ENCODE data around the gene RBM23. TPM values are rescaled to one million over a fixed set of nuclear protein-coding genes. Genes with fewer than 3 reads are reported as not detected.

Gene RBM23
- total and polyA plus RNA-seq, 9 of the 15 experiments (the other 6 are each of a cell fraction or from before 2014, with no cell fraction given) = 46.0 to 102 (median 58.5) TPM

GRCh38 chr14:22886500-22887259 lies 32.3 kb downstream of the RBM23 start (continued):
- TF ChIP-seq FOXO4 (CRISPR knock-in tag; IDR thresholded peaks at IDR 0.05) (no peak), ZNF146 (CRISPR knock-in tag; IDR thresholded peaks at IDR 0.05; ENCODE audit: unreplicated experiment) (no peak), TAF7 (tag; IDR thresholded peaks at IDR 0.05) (no peak; the same call in 1 of the 2 replicates), NFIC (IDR thresholded peaks at IDR 0.05) (peak; percentile 61), USF1 (CRISPR knock-in tag; IDR thresholded peaks at IDR 0.05) (no peak), RUNX1 (IDR thresholded peaks at IDR 0.05; ENCODE audit: low read depth) (no peak), MTA3 (IDR thresholded peaks at IDR 0.05; ENCODE audit: borderline replicate concordance) (peak; percentile 65; the same call in 1 of the 2 replicates), MIER1 (IDR thresholded peaks at IDR 0.05; ENCODE audit: low read depth) (no peak), RFX1 (IDR thresholded peaks at IDR 0.05) (peak; percentile 97), ELF4 (CRISPR knock-in tag; IDR thresholded peaks at IDR 0.05) (no peak), TCF7 (IDR thresholded peaks at IDR 0.05; ENCODE audit: borderline replicate concordance) (no peak), MNT (conservative IDR thresholded peaks at IDR 0.05) (peak; percentile 45 to 64; a peak in 3 of 4 replicates), SRSF9 (IDR thresholded peaks at IDR 0.05; ENCODE audit: borderline replicate concordance, low read depth, low read length) (no peak), CHCHD3 (CRISPR knock-in tag; IDR thresholded peaks at IDR 0.05) (no peak; the same call in 1 of the 2 replicates), XRCC5 (IDR thresholded peaks at IDR 0.05; ENCODE audit: low read depth, low read length) (peak; percentile 27; the same call in 1 of the 2 replicates), POLR2A (conservative IDR thresholded peaks at IDR 0.05) (peak; percentile 84), NR2C1 (IDR thresholded peaks at IDR 0.05) (no peak), NR2C1 (tag; IDR thresholded peaks at IDR 0.05) (peak; percentile 38; the same call in 1 of the 2 replicates), PKNOX1 (IDR thresholded peaks at IDR 0.05) (0 out of 2 replicates have a peak, but pooled peaks have one; percentile 16), MYBL2 (IDR thresholded peaks at IDR 0.05; ENCODE audit: low read depth) (no peak), MYBL2 (CRISPR knock-in tag; IDR thresholded peaks at IDR 0.05; ENCODE audit: borderline replicate concordance) (no peak), ESRRB (CRISPR knock-in tag; IDR thresholded peaks at IDR 0.05; ENCODE audit: borderline replicate concordance) (no peak), ZNF785 (CRISPR knock-in tag; IDR thresholded peaks at IDR 0.05) (no peak), TFE3 (CRISPR knock-in tag; IDR thresholded peaks at IDR 0.05) (no peak)

Data from K562 (cell line).